ENCODE results near the gene KRT20. TPM values are rescaled to one million over a fixed set of nuclear protein-coding genes. Genes with fewer than 3 reads are reported as not detected.

Gene KRT20
- total RNA-seq, 1 experiment from 2014 or later = 1.5 TPM

DNA sequence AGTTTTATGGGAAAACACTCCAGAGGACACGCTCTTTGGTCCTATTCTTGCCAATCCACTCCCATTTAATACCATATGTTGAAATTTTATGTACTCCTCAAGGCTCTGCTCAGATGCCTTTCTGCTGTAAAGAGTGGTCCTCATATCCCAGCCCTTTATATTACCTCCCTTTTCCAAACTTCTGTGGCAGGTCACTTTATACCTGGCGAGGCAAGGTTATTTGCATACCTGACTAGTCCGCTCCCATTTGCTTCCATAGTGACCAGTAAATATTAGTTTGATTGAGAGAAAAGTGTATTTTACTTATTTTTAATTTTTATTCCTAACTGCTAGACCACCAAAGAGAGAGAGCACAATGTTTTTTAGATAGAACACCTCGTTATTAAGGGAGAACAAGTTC, 35.3 kb downstream of the KRT20 start:
- Histone ChIP-seq H3K4me3 (replicated peaks in 1 of 2; ENCODE audit: low read depth in 1 of 2, low read length in 2 of 2) (no peak overlapping the region), H3K9ac (ENCODE audit: low read length) (no peak overlapping the region), H4K20me1 (ENCODE audit: insufficient read depth) (no peaks in the 10 kb centered on the region), H3K9me2 (ENCODE audit: insufficient read depth) (no peaks in the 10 kb centered on the region), H3K27ac (ENCODE audit: low read depth, low read length) (no peak overlapping the region), H3K4me2 (ENCODE audit: low read length) (no peak overlapping the region), H3K36me3 (ENCODE audit: control insufficient read depth in 1 of 2, insufficient read depth in 2 of 2, low read length in 2 of 2) (no peaks in the 10 kb centered on the region), H2AFZ (ENCODE audit: low read depth, low read length, poor library complexity, severe bottlenecking) (no peak overlapping the region), H3K79me2 (ENCODE audit: insufficient read depth, low read length) (no peaks in the 10 kb centered on the region), H3K4me1 (ENCODE audit: control insufficient read depth in 1 of 2, insufficient read depth in 2 of 2, low read length in 2 of 2) (peaks cover 7 to 31% of the 10 kb centered on the region in 2 experiments), H3K9me3 (ENCODE audit: control insufficient read depth in 1 of 2, insufficient read depth in 1 of 2, low read depth in 1 of 2, low read length in 2 of 2) (no peaks in the 10 kb centered on the region), H3K27me3 (ENCODE audit: insufficient read depth, low read length) (no peaks in the 10 kb centered on the region)
- TF ChIP-seq EZH2phosphoT487 (IDR thresholded peaks at IDR 0.05; ENCODE audit: borderline replicate concordance) (no peak), JUND (IDR thresholded peaks at IDR 0.05) (no peak), EGR1 (IDR thresholded peaks at IDR 0.05; ENCODE audit: low read depth) (no peak), EZH2 (IDR thresholded peaks at IDR 0.05) (no peak), ELF1 (IDR thresholded peaks at IDR 0.05; ENCODE audit: borderline replicate concordance, low read depth) (no peak), ATF3 (IDR thresholded peaks at IDR 0.05) (no peak), ZFX (IDR thresholded peaks at IDR 0.05) (no peak), MAX (IDR thresholded peaks at IDR 0.05) (no peak), CEBPB (IDR thresholded peaks at IDR 0.05; ENCODE audit: low read depth) (no peak), POLR2AphosphoS5 (IDR thresholded peaks at IDR 0.05; ENCODE audit: low read depth, low read length) (no peak), CBX3 (IDR thresholded peaks at IDR 0.05; ENCODE audit: low read depth) (no peak), RAD21 (IDR thresholded peaks at IDR 0.05; ENCODE audit: low read depth) (no peak), POLR2A (IDR thresholded peaks at IDR 0.05; ENCODE audit: borderline replicate concordance, extremely low read depth, insufficient read depth, insufficient read length) (no peak), FOSL1 (IDR thresholded peaks at IDR 0.05; ENCODE audit: low read depth) (no peak), SRF (IDR thresholded peaks at IDR 0.05; ENCODE audit: low read depth) (no peak), TCF7L2 (IDR thresholded peaks at IDR 0.05; ENCODE audit: borderline replicate concordance, extremely low read depth, insufficient read depth, insufficient read length) (no peak), SP1 (IDR thresholded peaks at IDR 0.05; ENCODE audit: low read depth) (no peak)
- TF ChIP-seq, protein P1, sequence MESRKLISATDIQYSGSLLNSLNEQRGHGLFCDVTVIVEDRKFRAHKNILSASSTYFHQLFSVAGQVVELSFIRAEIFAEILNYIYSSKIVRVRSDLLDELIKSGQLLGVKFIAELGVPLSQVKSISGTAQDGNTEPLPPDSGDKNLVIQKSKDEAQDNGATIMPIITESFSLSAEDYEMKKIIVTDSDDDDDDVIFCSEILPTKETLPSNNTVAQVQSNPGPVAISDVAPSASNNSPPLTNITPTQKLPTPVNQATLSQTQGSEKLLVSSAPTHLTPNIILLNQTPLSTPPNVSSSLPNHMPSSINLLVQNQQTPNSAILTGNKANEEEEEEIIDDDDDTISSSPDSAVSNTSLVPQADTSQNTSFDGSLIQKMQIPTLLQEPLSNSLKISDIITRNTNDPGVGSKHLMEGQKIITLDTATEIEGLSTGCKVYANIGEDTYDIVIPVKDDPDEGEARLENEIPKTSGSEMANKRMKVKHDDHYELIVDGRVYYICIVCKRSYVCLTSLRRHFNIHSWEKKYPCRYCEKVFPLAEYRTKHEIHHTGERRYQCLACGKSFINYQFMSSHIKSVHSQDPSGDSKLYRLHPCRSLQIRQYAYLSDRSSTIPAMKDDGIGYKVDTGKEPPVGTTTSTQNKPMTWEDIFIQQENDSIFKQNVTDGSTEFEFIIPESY (IDR thresholded peaks at IDR 0.05; ENCODE audit: extremely low read depth, insufficient replicate concordance, low read length) = no peak
- TF ChIP-seq, protein P2, sequence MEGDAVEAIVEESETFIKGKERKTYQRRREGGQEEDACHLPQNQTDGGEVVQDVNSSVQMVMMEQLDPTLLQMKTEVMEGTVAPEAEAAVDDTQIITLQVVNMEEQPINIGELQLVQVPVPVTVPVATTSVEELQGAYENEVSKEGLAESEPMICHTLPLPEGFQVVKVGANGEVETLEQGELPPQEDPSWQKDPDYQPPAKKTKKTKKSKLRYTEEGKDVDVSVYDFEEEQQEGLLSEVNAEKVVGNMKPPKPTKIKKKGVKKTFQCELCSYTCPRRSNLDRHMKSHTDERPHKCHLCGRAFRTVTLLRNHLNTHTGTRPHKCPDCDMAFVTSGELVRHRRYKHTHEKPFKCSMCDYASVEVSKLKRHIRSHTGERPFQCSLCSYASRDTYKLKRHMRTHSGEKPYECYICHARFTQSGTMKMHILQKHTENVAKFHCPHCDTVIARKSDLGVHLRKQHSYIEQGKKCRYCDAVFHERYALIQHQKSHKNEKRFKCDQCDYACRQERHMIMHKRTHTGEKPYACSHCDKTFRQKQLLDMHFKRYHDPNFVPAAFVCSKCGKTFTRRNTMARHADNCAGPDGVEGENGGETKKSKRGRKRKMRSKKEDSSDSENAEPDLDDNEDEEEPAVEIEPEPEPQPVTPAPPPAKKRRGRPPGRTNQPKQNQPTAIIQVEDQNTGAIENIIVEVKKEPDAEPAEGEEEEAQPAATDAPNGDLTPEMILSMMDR (IDR thresholded peaks at IDR 0.05 in 2 of 3, conservative IDR thresholded peaks at IDR 0.05 in 1 of 3; ENCODE audit: borderline replicate concordance in 1 of 3, insufficient read depth in 1 of 3, low read depth in 2 of 3, low read length in 2 of 3) = no peak
- no peak for DNase-seq (ENCODE audit: low read depth, low spot score)
- ChIA-PET RAD21 (ENCODE audit: low non-redundant PET in 1 of 2, low total read pairs in 2 of 2, uncharacterized antibody in 2 of 2, unreplicated experiment in 2 of 2) (no interaction called here), POLR2A (no interaction called here), CTCF (no interaction called here)
- no TSS peak for BruUV-seq (replicated peaks)
- intact Hi-C loops (cut with micrococcal nuclease) = no loop called here
- no peak for ATAC-seq

Data from HCT116 (cell line).